DOHH2 (cell line): Measurements from ENCODE around the gene PRMT3.

Source experiments
- H3F3A ChIP-seq: fragments of 200-600 bp; sonication (generic), shearing (Covaris generic); 2 replicates; pipeline ENCODE4 v1.6.0; 2016; ENCODE audit warnings: antibody characterized with exemption, mild to moderate bottlenecking; ENCODE audit not compliant: control insufficient read depth, insufficient read depth
- H3K27ac ChIP-seq: fragments of 200-600 bp; sonication (generic); 2 replicates; pipeline ENCODE4 v1.5.1; 2014; ENCODE audit warnings: low read depth, mild to moderate bottlenecking, low read length, moderate library complexity
- H3K27me3 ChIP-seq: fragments of 200-600 bp; sonication (generic); 2 replicates; pipeline ENCODE4 v1.6.1; 2014; ENCODE audit warnings: mild to moderate bottlenecking, low read length, mixed read lengths; ENCODE audit not compliant: control insufficient read depth
- H3K36me3 ChIP-seq: fragments of 200-600 bp; sonication (generic); 2 replicates; pipeline ENCODE4 v1.6.1; 2014; ENCODE audit warnings: mild to moderate bottlenecking, low read length, moderate library complexity, mixed read lengths; ENCODE audit not compliant: control insufficient read depth
- H3K4me1 ChIP-seq: fragments of 200-600 bp; sonication (generic); 2 replicates; pipeline ENCODE4 v1.6.1; 2014; ENCODE audit warnings: mild to moderate bottlenecking, low read length, mixed read lengths; ENCODE audit not compliant: control insufficient read depth
- H3K4me2 ChIP-seq: fragments of 200-600 bp; sonication (generic); 2 replicates; pipeline ENCODE4 v1.6.0; 2014; ENCODE audit warnings: mild to moderate bottlenecking, low read length, moderate library complexity
- H3K4me3 ChIP-seq: fragments of 200-600 bp; sonication (generic); 2 replicates; pipeline ENCODE4 v1.5.1; 2014; ENCODE audit warnings: mild to moderate bottlenecking, low read length, mixed read lengths
- H3K79me2 ChIP-seq: fragments of 200-600 bp; sonication (generic); 2 replicates; pipeline ENCODE4 v1.6.1; 2014; ENCODE audit warnings: mild to moderate bottlenecking, low read length, mixed read lengths; ENCODE audit not compliant: control insufficient read depth
- H3K9me2 ChIP-seq: fragments of 200-600 bp; sonication (generic); replicated peaks from 2 replicates; pipeline ENCODE4 v1.6.1; 2014; ENCODE audit warnings: mild to moderate bottlenecking, low read length, mixed read lengths; ENCODE audit not compliant: control insufficient read depth
- H3K9me3 ChIP-seq: fragments of 200-600 bp; sonication (generic); 2 replicates; pipeline ENCODE4 v1.6.1; 2014; ENCODE audit warnings: antibody characterized with exemption, low read length, mixed read lengths; ENCODE audit not compliant: control insufficient read depth, insufficient read depth
- H4K20me1 ChIP-seq: fragments of 200-600 bp; sonication (generic); 2 replicates; pipeline ENCODE4 v1.6.0; 2014; ENCODE audit warnings: low read depth, mild to moderate bottlenecking, antibody characterized with exemption, low read length, moderate library complexity; ENCODE audit not compliant: control insufficient read depth, insufficient read depth
- EZH2phosphoT487 ChIP-seq: fragments of 200-600 bp; sonication (generic); IDR thresholded peaks from 2 replicates; pipeline ENCODE4 v1.6.1; 2017; ENCODE audit warnings: borderline replicate concordance, mild to moderate bottlenecking, antibody characterized with exemption, low read length, moderate library complexity, mixed read lengths
- TF ChIP-seq, protein P1 (sequence below): fragments of 200-600 bp; sonication (generic); IDR thresholded peaks from one replicate; pipeline ENCODE4 v1.5.1; 2014; ENCODE audit warnings: antibody characterized with exemption, mild to moderate bottlenecking, low read depth, low read length; ENCODE audit not compliant: poor library complexity, severe bottlenecking

Gene PRMT3

DNA sequence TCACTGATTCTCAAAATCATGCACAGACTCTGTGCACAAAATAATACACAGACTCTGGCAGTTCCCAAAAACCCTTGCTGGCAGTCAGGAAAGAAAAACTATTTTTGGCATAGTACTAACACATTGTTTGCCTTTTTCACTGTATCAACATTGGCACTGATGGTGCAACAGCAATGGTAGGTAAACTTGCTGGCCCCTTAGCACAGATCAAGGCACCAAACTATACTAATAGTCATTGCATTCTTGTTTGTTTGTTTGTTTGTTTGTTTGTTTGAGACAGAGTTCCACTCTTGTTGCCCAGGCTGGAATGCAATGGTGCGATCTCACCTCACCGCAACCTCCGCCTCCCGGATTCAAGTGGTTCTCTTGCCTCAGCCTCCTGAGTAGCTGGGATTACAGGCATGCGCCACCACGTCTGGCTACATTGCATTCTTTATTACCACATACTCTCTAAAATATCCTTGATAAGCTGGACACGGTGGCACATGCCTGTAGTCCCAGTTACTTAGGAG, 130.9 kb downstream of the PRMT3 start:
- Histone ChIP-seq H3K4me3 (no peak overlapping the region), H3K27ac (no peak overlapping the region), H3K27me3 (0 out of 2 replicates have a peak, but pooled peaks cover 3% of the 10 kb centered on the region), H4K20me1 (no peaks in the 10 kb centered on the region), H3K79me2 (no peaks in the 10 kb centered on the region), H3F3A (no peaks in the 10 kb centered on the region), H3K4me1 (no peaks in the 10 kb centered on the region), H3K4me2 (no peak overlapping the region), H3K9me2 (no peaks in the 10 kb centered on the region), H3K36me3 (no peaks in the 10 kb centered on the region), H3K9me3 (no peaks in the 10 kb centered on the region)
- no peak for TF ChIP-seq EZH2phosphoT487
- TF ChIP-seq, protein P1, sequence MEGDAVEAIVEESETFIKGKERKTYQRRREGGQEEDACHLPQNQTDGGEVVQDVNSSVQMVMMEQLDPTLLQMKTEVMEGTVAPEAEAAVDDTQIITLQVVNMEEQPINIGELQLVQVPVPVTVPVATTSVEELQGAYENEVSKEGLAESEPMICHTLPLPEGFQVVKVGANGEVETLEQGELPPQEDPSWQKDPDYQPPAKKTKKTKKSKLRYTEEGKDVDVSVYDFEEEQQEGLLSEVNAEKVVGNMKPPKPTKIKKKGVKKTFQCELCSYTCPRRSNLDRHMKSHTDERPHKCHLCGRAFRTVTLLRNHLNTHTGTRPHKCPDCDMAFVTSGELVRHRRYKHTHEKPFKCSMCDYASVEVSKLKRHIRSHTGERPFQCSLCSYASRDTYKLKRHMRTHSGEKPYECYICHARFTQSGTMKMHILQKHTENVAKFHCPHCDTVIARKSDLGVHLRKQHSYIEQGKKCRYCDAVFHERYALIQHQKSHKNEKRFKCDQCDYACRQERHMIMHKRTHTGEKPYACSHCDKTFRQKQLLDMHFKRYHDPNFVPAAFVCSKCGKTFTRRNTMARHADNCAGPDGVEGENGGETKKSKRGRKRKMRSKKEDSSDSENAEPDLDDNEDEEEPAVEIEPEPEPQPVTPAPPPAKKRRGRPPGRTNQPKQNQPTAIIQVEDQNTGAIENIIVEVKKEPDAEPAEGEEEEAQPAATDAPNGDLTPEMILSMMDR = no peak

DNA sequence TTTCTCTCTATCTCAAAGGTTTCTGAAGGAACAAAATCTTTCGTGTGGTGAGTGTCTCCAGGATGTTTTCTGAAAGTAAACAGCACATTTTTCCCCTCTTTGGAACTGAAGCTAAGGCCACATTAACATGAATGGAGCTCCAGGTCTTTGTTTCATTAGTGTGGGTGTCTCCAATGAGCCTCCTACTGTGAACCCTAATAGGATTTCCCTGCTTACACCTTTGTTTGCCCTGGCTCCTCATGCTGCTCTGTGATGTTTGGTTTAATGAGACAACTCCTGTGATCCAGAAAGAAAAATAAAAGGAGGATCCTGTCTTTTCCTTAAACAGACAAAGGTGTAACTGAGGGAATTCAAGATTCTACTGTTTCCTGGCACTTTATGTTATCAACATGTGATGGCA, 135.0 kb downstream of the PRMT3 start:
- H3K27ac ChIP-seq = no peak overlapping the region
- no peaks in the 10 kb centered on the region for H3K79me2 ChIP-seq
- H3K4me2 ChIP-seq = no peak overlapping the region
- H3K27me3 ChIP-seq = no peaks in the 10 kb centered on the region
- H3K4me3 ChIP-seq = no peak overlapping the region
- TF ChIP-seq, protein P1 = no peak
- no peak for TF ChIP-seq EZH2phosphoT487
- H4K20me1 ChIP-seq = no peaks in the 10 kb centered on the region
- no peaks in the 10 kb centered on the region for H3K36me3 ChIP-seq
- no peaks in the 10 kb centered on the region for H3K9me3 ChIP-seq
- no peaks in the 10 kb centered on the region for H3K4me1 ChIP-seq
- no peaks in the 10 kb centered on the region for H3F3A ChIP-seq
- H3K9me2 ChIP-seq = no peaks in the 10 kb centered on the region

DNA sequence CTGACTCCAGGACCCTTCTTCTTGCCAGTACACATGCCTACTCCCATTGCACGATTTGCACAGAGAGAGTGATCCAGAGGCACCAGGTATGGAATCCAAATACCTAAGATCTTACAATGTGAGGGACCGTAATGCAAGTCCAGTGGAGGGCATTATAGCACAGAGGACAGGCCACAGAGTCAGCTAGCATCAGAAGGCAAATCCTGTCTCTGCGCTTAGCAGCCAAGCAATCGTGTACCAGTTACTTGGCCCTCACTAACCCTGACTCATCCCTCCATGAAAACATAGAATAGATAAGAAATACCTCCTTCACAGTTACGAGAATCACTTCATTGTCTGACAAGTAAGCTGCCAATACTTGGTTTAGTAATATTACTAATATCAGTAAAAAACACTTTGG, 142.2 kb downstream of the PRMT3 start:
- Histone ChIP-seq H3F3A (no peaks in the 10 kb centered on the region), H4K20me1 (no peaks in the 10 kb centered on the region), H3K4me2 (no peak overlapping the region), H3K79me2 (no peaks in the 10 kb centered on the region), H3K36me3 (no peaks in the 10 kb centered on the region), H3K9me3 (no peaks in the 10 kb centered on the region), H3K9me2 (no peaks in the 10 kb centered on the region), H3K4me3 (no peak overlapping the region), H3K27ac (no peak overlapping the region), H3K4me1 (peaks cover 6% of the 10 kb centered on the region), H3K27me3 (no peaks in the 10 kb centered on the region)
- TF ChIP-seq, protein P1 = no peak
- no peak for TF ChIP-seq EZH2phosphoT487
